Midbrain (tissue), 1 donor: Measurements from ENCODE around the gene SAP30L.

ENCODE experiments used
- DNase-seq: peaks from one replicate; lab custom pipeline; 2025; lab: John Stamatoyannopoulos, UW

Gene SAP30L

GRCh38 chr5:154480847-154481246 lies 35.0 kb downstream of the SAP30L start:
- no peak for DNase-seq

- DNase-seq: no peak
Observed at GRCh38 chr5:154481584-154482381, 36.0 kb downstream of the SAP30L start.

GRCh38 chr5:154482528-154483449 lies 37.0 kb downstream of the SAP30L start:
- DNase-seq: no peak

GRCh38 chr5:154483654-154484392 lies 38.0 kb downstream of the SAP30L start:
- no peak for DNase-seq

- DNase-seq: no peak
Observed at GRCh38 chr5:154484393-154485095, 38.7 kb downstream of the SAP30L start.

- DNase-seq: no peak
Observed at GRCh38 chr5:154485096-154485491, 39.3 kb downstream of the SAP30L start.

GRCh38 chr5:154485850-154486426 lies 40.1 kb downstream of the SAP30L start:
- no peak for DNase-seq

- no peak for DNase-seq
Observed at GRCh38 chr5:154486427-154486866, 40.6 kb downstream of the SAP30L start.

- no peak for DNase-seq
Observed at GRCh38 chr5:154487541-154487940, 41.7 kb downstream of the SAP30L start.

- no peak for DNase-seq
Observed at GRCh38 chr5:154491941-154492340, 46.1 kb downstream of the SAP30L start.

- no peak for DNase-seq
Observed at GRCh38 chr5:154493274-154493673, 47.5 kb downstream of the SAP30L start.

- no peak for DNase-seq
Observed at GRCh38 chr5:154494036-154494435, 48.2 kb downstream of the SAP30L start.

GRCh38 chr5:154498591-154498990 lies 52.8 kb downstream of the SAP30L start:
- DNase-seq: no peak

GRCh38 chr5:154498994-154499393 lies 53.2 kb downstream of the SAP30L start:
- no peak for DNase-seq

- no peak for DNase-seq
Observed at GRCh38 chr5:154501566-154501965, 55.8 kb downstream of the SAP30L start.

- DNase-seq: no peak
Observed at GRCh38 chr5:154502180-154502579, 56.4 kb downstream of the SAP30L start.

- no peak for DNase-seq
Observed at GRCh38 chr5:154503698-154504039, 57.9 kb downstream of the SAP30L start.

- DNase-seq: no peak
Observed at GRCh38 chr5:154505567-154505966, 59.8 kb downstream of the SAP30L start.

- DNase-seq: no peak
Observed at GRCh38 chr5:154506049-154506715, 60.4 kb downstream of the SAP30L start.

GRCh38 chr5:154506716-154507080 lies 60.9 kb downstream of the SAP30L start:
- no peak for DNase-seq

- DNase-seq: no peak
Observed at GRCh38 chr5:154508114-154508513, 62.3 kb downstream of the SAP30L start.
